Endometrial microvascular endothelial cells (primary cell): ENCODE results near the gene SEPTIN5. TPM values are rescaled to one million over a fixed set of nuclear protein-coding genes. Genes with fewer than 3 reads are reported as not detected.

Experiments
- in situ Hi-C: cut with HindIII; loops from 2 replicates; pipeline ENCODE4 v1.10.0; 2017; ENCODE audit warnings: low sequenced_read_pairs, low pct_unique_long_range_greater_than_20kb; ENCODE audit errors: inconsistent ontology term
- total RNA-seq: library from RNA; depleted of rRNA; stranded (reverse); fragments of >200 nt; gene quantifications from one replicate; pipeline ENCODE4 v1.2.3, GENCODE V29; 2015; ENCODE audit errors: inconsistent ontology term

The SEPTIN5 gene
- total RNA-seq, 1 donor from 2014 or later, result 0.46 TPM

DNA sequence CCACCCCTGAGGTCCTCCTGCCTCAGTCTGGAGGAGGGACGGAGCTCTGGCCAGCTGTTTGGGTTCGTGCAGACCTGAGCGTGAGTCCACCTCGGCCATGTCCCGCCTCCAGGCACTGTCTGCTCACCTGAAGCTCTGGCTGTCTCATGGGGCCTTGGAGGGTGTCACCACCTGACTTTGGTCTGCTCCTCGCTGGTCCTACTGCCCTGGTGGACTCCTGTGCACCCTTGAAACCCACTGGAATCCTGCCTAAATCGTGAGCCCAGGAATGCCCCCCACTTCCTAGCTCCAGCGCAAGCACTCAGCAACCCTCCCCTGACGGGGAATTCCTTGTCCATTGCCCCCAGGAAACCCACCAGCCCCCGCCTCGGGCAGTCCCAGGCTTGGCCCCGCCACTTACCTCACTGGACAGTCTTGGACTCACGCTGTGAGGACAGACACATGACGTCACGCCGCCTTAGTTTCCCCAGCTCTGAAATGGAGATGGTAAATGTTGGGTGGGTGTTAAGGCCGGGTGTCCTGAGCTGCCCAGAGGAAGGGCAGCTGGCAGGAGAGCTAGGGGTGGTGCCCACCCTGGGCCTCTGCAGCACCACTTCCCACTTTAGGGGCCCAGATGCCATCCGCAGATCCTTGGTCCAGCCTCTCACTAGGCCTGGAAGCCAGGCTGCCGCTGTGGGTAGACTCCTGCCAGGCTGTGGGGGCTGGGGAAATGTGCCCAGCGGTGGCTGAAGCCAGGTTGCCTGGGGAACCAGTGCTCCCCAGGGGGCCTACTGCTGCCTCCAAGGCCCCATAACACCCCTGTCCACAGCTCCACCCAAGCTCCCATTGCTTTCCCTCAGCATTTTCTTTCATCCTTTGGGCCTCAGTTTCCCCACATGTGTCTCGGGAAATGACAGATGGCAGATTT is 28.1 kb downstream of the SEPTIN5 start:
- in situ Hi-C loops, result no loop called here

GRCh38 chr22:19743081-19743480 is 28.8 kb downstream of the SEPTIN5 start:
- in situ Hi-C loops, result no loop called here

- in situ Hi-C loops, result no loop called here
Measured at GRCh38 chr22:19743651-19744050, 29.3 kb downstream of the SEPTIN5 start.

GRCh38 chr22:19744350-19745006 is 30.2 kb downstream of the SEPTIN5 start:
- in situ Hi-C loops, result no loop called here

GRCh38 chr22:19745155-19746101 is 31.1 kb downstream of the SEPTIN5 start:
- in situ Hi-C loops, result no loop called here

- in situ Hi-C loops, result no loop called here
Measured at GRCh38 chr22:19746726-19747125, 32.4 kb downstream of the SEPTIN5 start.

GRCh38 chr22:19747551-19747950 is 33.2 kb downstream of the SEPTIN5 start:
- in situ Hi-C loops, result no loop called here

GRCh38 chr22:19748139-19748538 is 33.8 kb downstream of the SEPTIN5 start:
- in situ Hi-C loops, result no loop called here

DNA sequence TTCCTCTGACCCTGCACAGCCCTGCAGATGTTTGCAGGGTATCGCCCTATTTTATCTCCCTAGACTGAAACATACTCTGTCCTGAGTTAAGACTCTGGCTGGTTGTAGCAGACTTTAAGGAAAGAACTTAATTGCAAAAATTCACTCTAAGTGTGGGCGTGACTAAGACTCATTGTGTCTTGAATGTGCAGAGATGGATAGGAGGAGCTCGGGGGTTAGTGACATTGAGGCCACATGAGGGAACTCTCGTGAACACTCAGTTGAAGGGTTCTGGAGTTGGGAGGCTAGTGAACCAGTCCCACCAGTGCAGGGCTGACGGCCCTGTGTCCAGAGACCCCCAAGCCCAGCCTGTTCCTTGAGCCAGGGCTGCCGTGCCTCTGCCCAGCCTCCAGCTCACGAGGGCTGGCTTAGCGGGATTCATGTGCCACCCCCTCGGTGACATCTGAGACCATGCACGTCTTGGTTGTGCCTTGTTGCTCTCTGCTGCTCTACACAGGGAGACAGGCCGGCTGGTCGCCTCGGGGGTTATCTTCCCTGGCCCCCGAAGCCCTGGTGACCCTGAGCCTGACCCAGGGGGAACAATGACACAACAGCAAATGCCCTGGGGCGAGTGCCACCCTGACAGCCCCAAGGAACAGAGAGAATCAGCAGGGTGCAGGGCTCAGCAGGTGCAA is 34.8 kb downstream of the SEPTIN5 start:
- in situ Hi-C loops, result no loop called here

DNA sequence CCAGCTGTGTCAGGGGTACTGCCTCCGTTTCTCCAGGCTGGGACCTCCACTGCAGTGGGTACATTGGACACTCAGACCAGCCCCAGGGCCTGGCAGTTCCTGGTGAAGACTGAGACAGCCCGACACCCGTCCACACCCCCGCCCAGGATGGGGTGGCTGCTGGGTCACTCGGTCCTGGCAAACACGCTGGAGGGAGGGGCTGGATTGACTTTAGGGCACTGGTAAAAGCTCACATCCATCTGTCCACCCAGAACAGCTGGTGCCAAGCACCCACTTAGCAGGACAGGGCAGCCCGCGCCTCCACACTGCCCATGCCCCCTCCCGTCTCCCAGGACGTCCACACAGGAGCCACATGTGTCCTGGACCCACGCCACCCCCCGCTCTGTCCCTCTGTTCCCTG is 35.6 kb downstream of the SEPTIN5 start:
- in situ Hi-C loops, result loop anchor here (25.0 kb wide), 1 partner anchor 362 kb away; the partner anchor contains the start of genes RANBP1 and TRMT2A

GRCh38 chr22:19750507-19751490 is 36.5 kb downstream of the SEPTIN5 start:
- in situ Hi-C loops, result loop anchor here (25.0 kb wide), 1 partner anchor 362 kb away; the partner anchor contains the start of genes RANBP1 and TRMT2A

DNA sequence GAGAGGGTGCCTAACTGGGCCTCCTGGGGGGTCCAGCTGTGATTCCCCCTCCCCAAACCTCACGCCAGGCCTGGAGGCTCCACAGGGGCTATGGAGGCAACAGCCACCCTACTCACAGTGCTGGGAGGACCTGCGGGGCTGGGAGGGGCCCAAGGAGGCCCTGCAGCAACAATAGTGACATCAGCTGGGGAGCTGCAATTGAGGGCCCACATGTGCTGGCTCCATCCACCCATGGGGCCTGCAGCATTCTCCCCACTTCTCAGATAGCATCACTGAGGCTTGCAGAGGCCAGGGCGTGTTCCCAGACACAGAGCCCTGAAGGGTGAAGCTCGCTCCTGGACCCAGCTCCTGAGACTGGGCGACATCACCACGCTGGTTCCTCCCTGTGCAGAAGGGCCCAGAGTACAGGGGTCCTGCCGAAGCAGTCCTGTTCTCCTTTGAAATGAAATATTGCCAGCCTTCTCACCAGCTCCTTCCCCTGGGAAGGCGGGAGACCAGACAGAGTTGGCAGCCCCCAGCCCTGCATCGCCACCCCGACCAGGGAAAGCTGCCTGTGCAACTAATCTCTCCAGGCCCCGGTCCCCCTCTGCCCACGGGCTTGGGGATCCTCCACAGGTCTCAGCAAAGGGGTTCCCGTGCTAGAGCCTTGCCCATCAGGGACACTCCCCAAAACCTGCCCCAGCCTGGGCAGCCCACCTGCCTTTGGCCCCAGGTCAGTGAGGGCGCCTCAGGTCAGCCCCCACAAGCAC is 37.4 kb downstream of the SEPTIN5 start:
- in situ Hi-C loops, result loop anchor here (25.0 kb wide), 1 partner anchor 361 kb away; the partner anchor contains the start of genes RANBP1 and TRMT2A

GRCh38 chr22:19753090-19753842 is 39.0 kb downstream of the SEPTIN5 start:
- in situ Hi-C loops, result loop anchor here (25.0 kb wide), 1 partner anchor 359 kb away; the partner anchor contains the start of genes RANBP1 and TRMT2A

DNA sequence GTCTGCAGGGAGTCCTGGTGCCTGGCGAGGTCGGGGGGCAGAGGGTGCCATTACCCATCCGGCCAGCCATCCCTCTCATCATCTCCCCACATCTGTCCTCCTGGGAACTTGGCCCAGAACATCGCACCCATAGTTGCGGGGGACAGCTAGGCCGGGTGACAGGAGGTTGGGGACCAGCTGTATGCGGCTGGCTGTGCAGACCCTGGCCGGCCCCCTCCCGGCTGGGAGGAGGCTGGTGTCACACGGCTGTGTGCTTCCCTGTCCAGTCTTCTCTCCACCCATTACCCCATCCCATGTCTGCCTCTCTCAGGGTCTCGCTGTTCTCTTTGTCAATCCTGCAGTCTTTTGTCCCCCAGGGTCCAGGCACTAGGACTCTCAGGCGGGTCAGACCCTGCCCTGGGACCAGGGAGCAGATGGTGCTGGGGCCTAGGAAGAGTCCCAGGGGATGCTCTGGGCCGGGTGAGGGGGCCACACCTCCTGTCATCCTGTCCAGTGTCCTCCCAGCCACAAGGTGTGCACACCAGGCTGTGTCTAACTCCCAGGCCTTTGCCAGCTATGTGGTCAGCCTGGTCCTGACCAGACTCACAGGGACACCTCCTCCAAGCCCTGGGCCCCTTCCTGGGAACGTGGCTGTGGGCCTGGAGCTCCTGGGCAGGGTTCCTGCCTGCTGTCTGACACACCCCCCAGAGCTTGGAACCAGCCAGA is 39.8 kb downstream of the SEPTIN5 start:
- in situ Hi-C loops, result loop anchor here (25.0 kb wide), 1 partner anchor 358 kb away; the partner anchor contains the start of genes RANBP1 and TRMT2A

GRCh38 chr22:19754701-19755144 is 40.4 kb downstream of the SEPTIN5 start:
- in situ Hi-C loops, result loop anchor here (5.0 to 25.0 kb wide), 2 partner anchors 138 to 358 kb away; partner anchors contain the start of genes RANBP1 and TRMT2A
